Measurements from ENCODE around the gene GSTP1. TPM values are rescaled to one million over a fixed set of nuclear protein-coding genes. Genes with fewer than 3 reads are reported as not detected.

Gene GSTP1
- polyA plus RNA-seq, 1 experiment = 883 TPM

GRCh38 chr11:67605231-67606011, 21.8 kb downstream of the GSTP1 start:
- Histone ChIP-seq H3K27me3 (ENCODE audit: control insufficient read depth, insufficient read depth, low read length) (peaks cover 5% of the 10 kb centered on the region), H3K4me3 (ENCODE audit: low read depth, low read length) (no peak overlapping the region), H3K36me3 (ENCODE audit: control insufficient read depth, insufficient read depth, low read length) (peaks cover 11% of the 10 kb centered on the region)
- DNase-seq (ENCODE audit: low read depth) = no peak
- CTCF ChIA-PET = interaction anchor here (1.0 kb wide), 1 partner anchor 8 kb away, joined by 3 read pairs; no protein-coding TSS in a partner anchor
- no peak for TF ChIP-seq CTCF (IDR thresholded peaks at IDR 0.05; ENCODE audit: insufficient read depth, low read depth, low read length)
- POLR2A ChIA-PET = no interaction called here

- POLR2A ChIA-PET = no interaction called here
Measured at GRCh38 chr11:67606093-67606491, 22.5 kb downstream of the GSTP1 start.

GRCh38 chr11:67606492-67607295, 23.1 kb downstream of the GSTP1 start, which contains the start of gene NDUFV1:
Gene NDUFV1 (plus strand): TSS chr11:67606936. CDS start chr11:67607005, 69 bp downstream.
- DNase-seq (ENCODE audit: low read depth) = peak; percentile 41
- TF ChIP-seq CTCF (IDR thresholded peaks at IDR 0.05; ENCODE audit: insufficient read depth, low read depth, low read length) = peak; percentile 60
- ChIA-PET POLR2A (no interaction called here), CTCF (no interaction called here)
- H3K36me3 ChIP-seq (ENCODE audit: control insufficient read depth, insufficient read depth, low read length) = peaks cover 19% of the 10 kb centered on the region
- H3K4me3 ChIP-seq (ENCODE audit: low read depth, low read length) = peak within 1 kb of the TSS; percentile 93
- H3K27me3 ChIP-seq (ENCODE audit: control insufficient read depth, insufficient read depth, low read length) = peaks cover 2% of the 10 kb centered on the region

More at GRCh38 chr11:67606093-67606491, 22.5 kb downstream of the GSTP1 start:
- DNase-seq (ENCODE audit: low read depth) = no peak
- TF ChIP-seq CTCF (IDR thresholded peaks at IDR 0.05; ENCODE audit: insufficient read depth, low read depth, low read length) = no peak
- Histone ChIP-seq H3K4me3 (ENCODE audit: low read depth, low read length) (peak overlapping the region; percentile 93), H3K27me3 (ENCODE audit: control insufficient read depth, insufficient read depth, low read length) (peaks cover 2% of the 10 kb centered on the region), H3K36me3 (ENCODE audit: control insufficient read depth, insufficient read depth, low read length) (peaks cover 16% of the 10 kb centered on the region)
- CTCF ChIA-PET = interaction anchor here (1.0 kb wide), 1 partner anchor 8 kb away, joined by 3 read pairs; no protein-coding TSS in a partner anchor

GRCh38 chr11:67607507-67607906, 23.9 kb downstream of the GSTP1 start:
- POLR2A ChIA-PET = no interaction called here
- H3K36me3 ChIP-seq (ENCODE audit: control insufficient read depth, insufficient read depth, low read length) = peaks cover 22% of the 10 kb centered on the region
- H3K27me3 ChIP-seq (ENCODE audit: control insufficient read depth, insufficient read depth, low read length) = peaks cover 2% of the 10 kb centered on the region
- no peak for DNase-seq (ENCODE audit: low read depth)
- H3K4me3 ChIP-seq (ENCODE audit: low read depth, low read length) = peak overlapping the region; percentile 93
- TF ChIP-seq CTCF (IDR thresholded peaks at IDR 0.05; ENCODE audit: insufficient read depth, low read depth, low read length) = no peak
- CTCF ChIA-PET = interaction anchor here (0.7 to 2.2 kb wide), 3 partner anchors 22 to 62 kb away, joined by 3 to 13 read pairs (median 3); partner anchors contain the start of gene NUDT8

- no peak for DNase-seq (ENCODE audit: low read depth)
- ChIA-PET POLR2A (no interaction called here), CTCF (interaction anchor here (0.7 to 2.2 kb wide), 6 partner anchors 9 to 63 kb away, joined by 3 to 13 read pairs (median 3); partner anchors contain the start of genes GSTP1 and NUDT8)
- Histone ChIP-seq H3K4me3 (ENCODE audit: low read depth, low read length) (no peak overlapping the region), H3K36me3 (ENCODE audit: control insufficient read depth, insufficient read depth, low read length) (peaks cover 26% of the 10 kb centered on the region), H3K27me3 (ENCODE audit: control insufficient read depth, insufficient read depth, low read length) (no peaks in the 10 kb centered on the region)
- no peak for TF ChIP-seq CTCF (IDR thresholded peaks at IDR 0.05; ENCODE audit: insufficient read depth, low read depth, low read length)
Measured at GRCh38 chr11:67608486-67608885, 24.9 kb downstream of the GSTP1 start.
